GM13977 (cell line): ENCODE results near the gene ARHGEF19.

ENCODE experiments used
- DNase-seq: peaks from one replicate; pipeline ENCODE4 v3.0.0; 2012; ENCODE audit warnings: low spot score
- CTCF ChIP-seq: IDR thresholded peaks from 2 replicates; pipeline ENCODE4 v1.5.1; 2012; ENCODE audit warnings: mild to moderate bottlenecking, control low read depth; ENCODE audit not compliant: insufficient read depth; ENCODE audit errors: extremely low read depth, missing control alignments
- in situ Hi-C: fragments of 300-500 bp; cut with MboI; formaldehyde crosslinking; loops from one replicate; pipeline ENCODE4 v1.12.0; 2022; ENCODE audit warnings: low sequenced_read_pairs, low pct_unique_long_range_greater_than_20kb, mixed read lengths, inconsistent platforms; ENCODE audit not compliant: unreplicated experiment

ARHGEF19 gene

DNA sequence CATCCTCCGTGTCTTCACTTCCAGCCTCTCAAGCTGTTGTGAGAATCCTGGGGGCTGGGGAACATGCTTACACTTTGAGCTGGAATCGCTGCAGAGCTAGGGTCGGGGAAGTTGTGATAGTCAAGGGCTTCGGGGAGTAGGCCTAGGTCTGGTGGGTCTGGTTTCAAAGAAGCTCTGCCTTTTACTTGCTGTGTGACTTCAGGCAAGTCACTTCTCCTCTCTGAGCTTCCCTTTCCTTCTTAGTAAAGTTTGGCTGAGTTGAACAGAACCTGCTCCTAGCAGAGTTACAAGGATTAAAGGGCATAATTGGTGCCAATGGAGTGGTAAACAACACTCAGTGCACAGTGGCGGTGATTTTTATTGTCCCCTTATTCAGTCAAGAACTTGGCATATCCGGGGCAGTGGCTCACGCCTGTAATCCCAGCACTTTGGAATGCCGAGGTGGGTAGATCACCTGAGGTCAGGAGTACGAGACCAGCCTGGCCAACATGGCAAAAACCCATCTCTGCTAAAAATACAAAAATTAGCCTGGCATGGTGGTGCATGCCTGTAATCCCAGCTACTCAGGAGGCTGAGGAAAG, 25.7 kb downstream of the ARHGEF19 start:
- TF ChIP-seq CTCF, result no peak
- no peak for DNase-seq
- in situ Hi-C loops, result loop anchor here (5.0 to 25.0 kb wide), 2 partner anchors 104 to 399 kb away; no protein-coding TSS in a partner anchor

DNA sequence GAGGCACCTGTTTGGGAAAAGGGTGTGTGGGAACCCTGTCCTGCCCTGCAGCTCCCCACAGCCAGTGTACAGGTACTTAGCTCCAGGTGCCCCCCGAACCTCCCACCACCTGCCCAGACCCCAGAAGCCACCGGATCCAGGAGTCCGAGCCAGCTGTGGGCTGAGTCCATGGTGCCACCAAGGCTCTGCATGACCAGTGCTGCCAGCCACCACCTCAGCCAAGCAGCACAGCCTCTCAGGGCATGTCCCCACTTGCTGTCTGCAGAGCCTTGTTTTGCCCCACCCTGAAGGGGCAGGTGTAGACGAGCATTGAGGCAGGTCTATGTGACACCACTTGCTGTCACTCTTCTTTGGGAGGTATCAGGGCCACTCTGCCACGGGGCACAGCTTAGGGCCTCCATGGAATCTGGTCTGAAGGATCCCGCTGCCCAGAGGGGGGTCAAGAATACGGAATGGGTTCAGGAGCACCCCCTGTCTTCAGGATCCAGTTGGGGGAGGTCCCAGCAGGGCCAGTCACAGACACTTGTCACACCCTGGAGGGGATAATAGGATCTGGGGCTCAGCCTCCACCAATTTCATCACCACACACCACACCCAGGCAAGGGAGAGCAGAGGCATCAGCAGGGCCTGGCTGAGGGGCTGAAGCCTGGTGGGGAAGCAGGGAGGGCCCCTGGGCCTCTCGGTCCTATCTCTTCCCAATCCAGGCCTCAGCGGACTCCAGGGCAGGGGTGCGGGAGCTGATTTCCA, 27.7 kb downstream of the ARHGEF19 start:
- DNase-seq, result no peak
- in situ Hi-C loops, result loop anchor here (5.0 to 25.0 kb wide), 2 partner anchors 102 to 397 kb away; no protein-coding TSS in a partner anchor
- TF ChIP-seq CTCF, result no peak

GRCh38 chr1:16183765-16184556, 28.5 kb downstream of the ARHGEF19 start:
- DNase-seq, result no peak
- in situ Hi-C loops, result loop anchor here (25.0 kb wide), 1 partner anchor 397 kb away; no protein-coding TSS in a partner anchor
- TF ChIP-seq CTCF, result no peak

DNA sequence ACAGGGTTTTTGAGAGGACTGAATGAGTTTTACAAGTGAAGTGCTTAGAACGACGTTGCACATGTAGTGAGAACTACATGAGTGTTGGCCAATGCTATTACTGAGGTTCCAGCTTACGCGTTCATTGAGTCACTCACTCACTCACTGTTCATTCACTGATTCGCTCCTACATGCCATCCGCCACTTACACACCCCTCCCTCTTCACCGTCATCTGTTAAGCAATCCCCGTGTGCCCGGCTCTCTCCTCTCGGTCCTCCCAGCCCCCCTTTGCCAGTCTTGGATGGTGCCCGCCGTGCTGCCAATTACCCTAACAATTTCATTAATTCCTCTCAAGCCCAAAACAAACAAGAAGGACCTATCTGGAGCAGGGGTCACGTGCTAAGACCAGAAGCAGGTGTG, 29.3 kb downstream of the ARHGEF19 start:
- TF ChIP-seq CTCF, result no peak
- no peak for DNase-seq
- in situ Hi-C loops, result loop anchor here (25.0 kb wide), 1 partner anchor 396 kb away; no protein-coding TSS in a partner anchor

DNA sequence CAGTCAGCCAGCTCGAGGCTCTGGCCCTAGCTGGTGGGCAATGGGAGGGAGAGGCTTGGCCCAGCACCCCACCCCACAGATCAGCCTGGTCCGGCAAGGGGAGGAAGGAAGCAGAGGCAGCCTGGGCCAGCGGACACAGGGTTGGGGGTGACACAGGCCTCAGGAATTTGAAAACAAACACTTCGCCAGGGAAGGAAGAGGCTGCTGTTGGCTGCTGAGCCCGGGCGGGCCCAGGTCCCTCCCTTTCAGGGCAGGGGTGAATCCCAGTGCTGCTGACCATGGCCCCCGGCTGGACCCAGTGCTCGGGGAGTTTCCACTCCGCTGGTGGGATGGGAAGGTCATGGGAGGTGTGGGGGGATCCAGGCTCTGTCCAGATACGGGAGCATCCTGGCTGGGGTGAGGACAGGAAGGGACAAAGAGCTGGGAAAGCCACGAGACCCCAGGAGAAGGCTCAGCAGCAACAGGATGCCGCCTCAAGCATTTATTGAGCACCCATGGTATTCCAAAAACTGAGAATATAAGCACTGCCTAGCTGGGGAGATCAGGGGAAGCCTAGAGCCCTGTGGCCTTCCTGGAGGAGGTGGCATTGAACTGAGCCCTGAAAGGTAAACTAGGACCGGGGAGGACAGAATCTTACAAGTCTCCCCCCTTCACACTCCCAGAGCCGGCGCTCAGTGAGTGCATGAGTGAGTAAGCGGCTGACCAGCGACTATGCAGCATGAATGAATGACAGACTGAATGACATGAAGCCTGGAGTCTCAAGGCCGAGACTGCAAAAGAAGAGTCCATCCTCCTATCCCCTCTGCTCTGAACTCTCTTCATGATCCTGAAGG, 30.3 kb downstream of the ARHGEF19 start:
- TF ChIP-seq CTCF, result no peak
- in situ Hi-C loops, result loop anchor here (25.0 kb wide), 1 partner anchor 395 kb away; no protein-coding TSS in a partner anchor
- no peak for DNase-seq
